ACC112 (cell line): ENCODE results near the gene KRTAP10-7.

Experiments used
- H2AFZ ChIP-seq: fragments of 200-600 bp; sonication (generic); one replicate; pipeline ENCODE4 v1.6.0; 2017; ENCODE audit warnings: antibody characterized with exemption, low read length; ENCODE audit not compliant: unreplicated experiment
- H3K27ac ChIP-seq: fragments of 200-600 bp; sonication (generic); 2 replicates; pipeline ENCODE4 v1.5.1; 2014; ENCODE audit warnings: low read depth, mild to moderate bottlenecking, antibody characterized with exemption, low read length, moderate library complexity
- H3K27me3 ChIP-seq: fragments of 200-600 bp; sonication (generic); 2 replicates; pipeline ENCODE4 v1.6.1; 2014; ENCODE audit warnings: mild to moderate bottlenecking, antibody characterized with exemption, low read length, moderate library complexity, mixed read lengths; ENCODE audit not compliant: insufficient read depth
- H3K36me3 ChIP-seq: fragments of 200-600 bp; sonication (generic); 2 replicates; pipeline ENCODE4 v1.6.1; 2016; ENCODE audit warnings: mild to moderate bottlenecking, antibody characterized with exemption, low read length, moderate library complexity, mixed read lengths; ENCODE audit not compliant: insufficient read depth
- H3K4me1 ChIP-seq: fragments of 200-600 bp; sonication (generic); one replicate; pipeline ENCODE4 v1.6.1; 2016; ENCODE audit warnings: low read length, mixed read lengths; ENCODE audit not compliant: insufficient read depth, unreplicated experiment, control insufficient read depth
- H3K4me3 ChIP-seq: fragments of 200-600 bp; sonication (generic); 2 replicates; pipeline ENCODE4 v1.5.1; 2014; ENCODE audit warnings: mild to moderate bottlenecking, low read depth, low read length
- H3K79me2 ChIP-seq: fragments of 200-600 bp; sonication (generic); one replicate; pipeline ENCODE4 v1.6.0; 2016; ENCODE audit warnings: low read length; ENCODE audit not compliant: control insufficient read depth, unreplicated experiment, insufficient read depth

Gene KRTAP10-7

DNA sequence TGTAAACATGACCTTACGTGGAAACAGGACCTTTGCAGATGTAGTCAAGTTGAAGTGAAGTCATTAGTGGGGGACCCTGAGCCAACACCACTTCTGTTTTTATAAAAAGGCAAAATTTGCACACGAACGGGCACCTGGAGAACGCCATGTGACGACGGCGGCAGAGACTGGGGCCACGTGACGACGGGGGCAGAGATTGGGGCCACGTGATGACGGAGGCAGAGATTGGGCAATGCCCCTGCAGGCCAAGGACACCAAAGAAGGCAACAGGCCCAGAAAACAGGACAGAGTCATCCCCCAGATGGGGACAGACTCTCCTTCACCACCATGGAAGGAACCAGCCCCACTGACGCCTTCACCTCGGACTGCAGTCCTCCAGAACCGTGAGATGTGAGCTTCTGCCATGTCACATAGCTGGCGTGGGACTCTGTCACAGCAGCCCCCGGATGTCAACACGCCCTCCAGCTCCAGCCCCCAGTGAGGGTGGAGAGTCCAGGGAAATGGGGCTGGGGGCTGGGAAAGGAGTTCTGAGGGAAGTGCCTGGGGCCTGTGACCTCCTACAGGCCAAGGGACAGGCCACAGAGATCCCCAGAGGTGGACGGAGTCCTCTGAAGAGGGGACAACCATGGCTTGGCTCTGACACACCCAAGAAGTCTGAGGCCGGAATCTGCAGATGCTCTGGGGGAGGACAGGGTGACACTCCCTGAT, 50.0 kb downstream of the KRTAP10-7 start:
- Histone ChIP-seq H3K4me1 (no peaks in the 10 kb centered on the region), H3K27ac (no peak overlapping the region), H3K27me3 (peaks cover 28% of the 10 kb centered on the region), H2AFZ (no peak overlapping the region), H3K4me3 (no peak overlapping the region), H3K36me3 (no peaks in the 10 kb centered on the region), H3K79me2 (no peaks in the 10 kb centered on the region)

DNA sequence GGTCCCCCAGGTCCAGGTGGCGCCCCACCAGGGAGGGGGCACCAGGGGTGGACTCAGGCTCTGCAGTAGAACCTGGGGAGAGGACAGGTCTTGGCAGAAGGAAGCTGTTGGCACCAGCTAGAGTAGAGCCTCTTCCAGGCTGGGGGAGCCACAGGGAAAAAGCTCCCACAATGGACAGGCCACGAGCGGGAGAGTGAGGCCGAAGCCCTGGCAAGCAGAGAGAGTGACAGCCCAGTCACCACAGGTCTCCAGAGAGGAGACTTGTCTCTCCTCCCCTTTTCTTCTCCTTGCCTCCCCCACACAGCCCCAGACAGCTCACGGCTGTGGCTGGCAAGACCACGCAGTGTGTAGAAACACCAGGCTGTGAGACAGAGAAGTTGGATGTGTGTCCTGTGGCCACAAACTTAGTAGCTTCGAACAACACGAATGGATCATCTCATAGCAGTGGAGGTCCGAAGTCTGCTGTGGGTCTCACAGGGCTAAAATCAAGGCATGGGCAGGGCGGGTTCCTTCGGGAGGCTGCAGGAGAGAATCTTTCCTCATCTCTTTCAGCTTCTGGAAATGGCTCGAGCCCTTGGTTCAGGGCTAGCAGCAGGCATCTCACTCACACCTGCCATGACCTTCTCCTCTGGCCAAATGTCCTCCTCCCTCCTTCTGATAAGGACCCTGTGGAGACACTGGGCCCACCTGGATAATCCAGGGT, 50.7 kb downstream of the KRTAP10-7 start:
- H3K27me3 ChIP-seq: peaks cover 28% of the 10 kb centered on the region
- H3K36me3 ChIP-seq: no peaks in the 10 kb centered on the region
- H2AFZ ChIP-seq: no peak overlapping the region
- H3K4me3 ChIP-seq: no peak overlapping the region
- H3K79me2 ChIP-seq: no peaks in the 10 kb centered on the region
- no peaks in the 10 kb centered on the region for H3K4me1 ChIP-seq
- H3K27ac ChIP-seq: no peak overlapping the region
